T-helper 22 cell (primary cell): Measurements from ENCODE around the gene ZNF66.
"Not testable (repeated sequence)": the region's sequence is repeated elsewhere in the genome, so short reads cannot be mapped to it uniquely, and the experiment has no call there.

Experiments
- DNase-seq: peaks from one replicate; pipeline ENCODE4 v3.0.0-alpha.2; 2020; ENCODE audit warnings: low read depth

ZNF66 gene

GRCh38 chr19:20776083-20777076 is at the start of gene ZNF66:
Gene ZNF66, plus strand, starts transcription at chr19:20776304. Its CDS starts 144 bp downstream, at chr19:20776448.
- peak; percentile 83 for DNase-seq

DNA sequence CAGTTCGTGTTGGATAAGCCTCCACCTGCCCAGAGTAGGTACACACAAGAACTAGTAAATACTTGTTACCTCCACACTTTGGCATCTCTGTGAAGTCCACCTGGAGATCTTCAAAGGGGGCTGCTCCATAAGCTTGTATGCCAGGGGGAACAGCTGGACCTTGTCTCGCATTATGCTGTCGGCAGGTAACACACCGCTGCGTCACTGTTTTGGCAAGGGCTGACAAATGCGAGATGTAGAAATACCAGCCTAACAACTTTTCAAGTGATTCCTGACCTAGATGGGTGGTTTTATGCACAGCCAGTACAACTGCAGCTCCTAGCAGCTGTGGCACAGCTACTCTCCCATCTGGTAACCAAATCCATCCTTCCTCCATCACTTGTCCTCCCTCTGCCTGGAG is 25.9 kb upstream of the ZNF66 start:
- not testable (repeated sequence) for DNase-seq

DNA sequence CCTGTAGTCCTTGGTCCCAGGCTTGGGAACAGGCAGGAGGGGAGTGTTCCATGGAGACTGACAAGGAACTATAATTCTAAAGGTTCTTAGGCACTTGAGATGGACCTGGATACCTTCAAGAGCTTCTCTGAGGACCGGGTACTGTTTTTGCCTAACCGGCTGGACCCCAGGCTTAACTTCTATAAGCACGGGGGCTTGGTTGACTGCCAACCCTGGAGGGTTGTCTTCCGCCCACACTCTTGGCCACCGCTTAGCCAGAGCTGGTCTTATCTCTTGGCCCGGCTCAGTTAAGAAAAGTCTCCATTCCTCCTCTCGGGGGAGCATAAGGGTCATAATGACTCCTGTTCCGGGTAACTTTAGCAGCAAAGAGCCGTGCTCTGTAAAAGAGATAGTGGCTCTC is 23.8 kb upstream of the ZNF66 start:
- not testable (repeated sequence) for DNase-seq

DNA sequence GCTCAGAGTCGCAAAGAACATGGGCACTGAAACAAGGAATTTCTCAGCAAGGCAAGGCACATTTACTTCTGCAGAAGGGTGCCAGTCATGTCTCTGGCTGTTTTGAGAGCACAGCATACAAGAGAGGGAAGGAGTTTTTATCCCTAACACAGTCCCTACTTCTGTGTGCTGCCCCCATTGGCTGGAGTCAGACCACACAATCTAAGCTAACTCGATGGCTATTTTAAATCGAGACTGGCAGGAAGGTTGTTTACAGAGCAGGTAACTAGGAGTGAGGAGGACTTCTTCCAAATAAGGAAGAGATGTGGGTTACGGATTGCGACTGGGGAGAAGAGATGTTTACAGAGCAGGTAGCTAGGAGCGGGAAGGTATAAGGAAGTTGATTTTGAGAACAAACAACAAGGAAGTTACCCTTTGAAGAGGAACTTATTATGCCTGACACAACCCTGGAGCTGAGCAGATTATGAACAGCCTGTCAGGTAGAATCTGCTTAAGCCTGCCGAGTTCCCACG is 6.8 kb upstream of the ZNF66 start:
- DNase-seq, result not testable (repeated sequence)

- DNase-seq, result no peak
Measured at GRCh38 chr19:20787786-20788185, 11.7 kb downstream of the ZNF66 start.

DNA sequence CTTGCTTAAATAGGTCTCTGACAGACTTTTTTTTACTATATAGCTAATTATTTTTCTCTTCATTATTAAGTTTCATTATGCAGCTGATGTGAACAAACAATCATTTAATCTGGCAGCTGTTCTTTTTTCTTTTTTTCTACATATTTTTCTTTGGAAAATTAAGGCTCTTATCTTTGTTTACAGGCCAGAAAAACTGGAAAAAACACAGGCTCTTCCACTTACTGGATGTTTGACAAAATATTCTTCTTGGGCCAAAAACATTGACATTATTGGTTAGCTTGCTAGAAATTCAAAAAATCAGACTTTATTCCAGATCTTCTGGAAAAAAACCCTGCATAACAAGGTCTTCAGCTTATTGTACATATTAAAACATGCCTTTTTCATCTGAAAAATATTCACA is 15.7 kb downstream of the ZNF66 start:
- DNase-seq, result no peak

GRCh38 chr19:20806311-20807262 is 30.5 kb downstream of the ZNF66 start:
- not testable (repeated sequence) for DNase-seq

GRCh38 chr19:20840371-20840770 is 64.3 kb downstream of the ZNF66 start:
- DNase-seq, result no peak
